ENCODE measurements around the gene COLEC11.
"Not testable (repeated sequence)": the region's sequence is repeated elsewhere in the genome, so short reads cannot be mapped to it uniquely, and the experiment has no call there.

The COLEC11 gene

DNA sequence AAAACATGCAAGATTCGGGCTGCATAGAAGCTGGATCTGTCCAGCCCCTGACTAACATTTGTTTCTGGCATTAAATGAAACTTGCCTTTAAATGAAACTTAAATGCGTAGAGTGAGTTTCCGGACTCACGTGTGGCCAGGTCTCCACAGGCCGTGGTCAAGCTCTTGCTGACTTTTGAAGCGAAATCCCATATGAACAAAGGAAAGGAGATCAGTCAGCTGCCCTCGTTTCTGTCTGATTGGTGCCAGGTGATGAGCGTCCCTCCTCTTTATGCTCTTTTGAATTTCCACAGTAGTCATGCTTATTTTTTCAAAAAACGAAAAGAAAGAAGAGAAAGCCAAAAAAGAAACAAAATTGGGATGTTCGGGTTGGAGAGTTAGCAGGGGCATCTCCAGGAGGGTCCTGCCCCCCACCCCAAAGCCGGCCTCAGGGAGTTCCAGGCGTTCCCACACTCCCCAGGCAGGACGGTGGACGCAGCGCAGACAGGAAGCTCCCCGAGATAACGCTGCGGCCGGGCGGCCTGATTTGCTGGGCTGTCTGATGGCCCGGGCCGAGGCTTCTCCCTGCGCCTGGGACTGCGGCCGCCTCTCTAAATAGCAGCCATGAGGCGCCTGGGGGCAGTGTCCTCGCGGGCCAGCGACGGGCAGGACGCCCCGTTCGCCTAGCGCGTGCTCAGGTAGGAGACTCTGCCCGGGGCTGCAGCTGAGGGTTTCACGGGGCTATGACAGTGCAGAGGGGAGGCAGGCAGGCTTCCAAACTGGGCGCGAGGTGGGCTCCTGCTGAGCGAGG lies at the start of gene COLEC11:
Gene COLEC11 (plus strand): TSS at position 620 of the 789 bp plus-strand sequence. CDS start 9,229 bp downstream, outside the sequence.
- no peak for DNase-seq
- in situ Hi-C loops (cut with HindIII; ENCODE audit: low pct_ligation_motif_present, low pct_unique_long_range_greater_than_20kb, low sequenced_read_pairs), result no loop called here

DNA sequence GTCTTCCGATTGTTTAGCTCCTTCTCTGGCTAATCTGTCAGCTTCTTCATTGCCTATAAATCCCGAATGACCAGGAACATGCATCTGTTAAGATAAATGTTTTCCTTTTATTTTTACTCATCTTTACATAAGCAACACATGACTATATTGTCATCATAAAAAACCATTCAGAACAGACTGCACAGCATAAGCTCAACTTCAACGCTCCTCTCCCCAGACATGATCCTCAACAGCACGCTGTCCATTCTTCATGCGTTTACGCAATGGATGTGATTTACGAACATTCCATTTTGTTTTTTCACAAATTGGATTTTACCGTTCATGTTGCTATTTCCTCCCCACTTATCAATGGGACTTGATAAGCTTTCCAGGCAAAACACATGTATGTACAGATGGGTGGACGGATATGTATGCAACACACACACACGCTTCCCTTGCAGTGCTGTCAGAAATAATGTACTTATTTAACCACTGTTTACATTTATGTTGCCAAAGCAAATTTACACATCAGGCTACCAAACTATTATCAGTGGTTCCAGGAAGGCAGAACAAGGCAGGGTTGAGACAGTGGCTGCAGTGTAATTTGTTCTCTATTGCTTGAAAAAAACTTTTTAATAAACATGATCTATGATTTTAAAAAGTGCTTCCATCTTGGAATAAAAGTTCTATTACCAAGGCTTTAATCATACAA lies 49.0 kb upstream of the COLEC11 start:
- DNase-seq, result no peak
- in situ Hi-C loops (cut with HindIII; ENCODE audit: low pct_ligation_motif_present, low pct_unique_long_range_greater_than_20kb, low sequenced_read_pairs), result no loop called here

DNA sequence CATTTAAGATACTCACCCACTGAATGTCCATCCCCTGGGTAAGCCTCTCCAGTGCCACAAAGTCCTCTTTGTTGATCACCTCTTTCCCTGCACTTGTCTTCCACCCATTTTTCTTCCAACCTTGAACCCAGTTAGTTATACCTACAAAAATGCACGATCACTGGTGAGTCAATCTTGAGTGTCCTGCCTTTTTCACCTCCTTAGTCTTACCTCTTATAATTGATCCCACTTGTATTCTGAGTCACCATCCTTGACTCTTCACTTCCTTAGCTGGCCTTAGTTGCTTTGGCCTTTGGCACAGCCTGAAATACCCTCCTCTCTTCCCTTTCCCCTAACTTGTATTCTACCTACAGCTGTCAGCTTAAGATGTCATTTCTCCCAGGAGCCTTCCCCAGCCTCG lies 47.0 kb upstream of the COLEC11 start:
- in situ Hi-C loops (cut with HindIII; ENCODE audit: low pct_ligation_motif_present, low pct_unique_long_range_greater_than_20kb, low sequenced_read_pairs), result no loop called here
- no peak for DNase-seq

DNA sequence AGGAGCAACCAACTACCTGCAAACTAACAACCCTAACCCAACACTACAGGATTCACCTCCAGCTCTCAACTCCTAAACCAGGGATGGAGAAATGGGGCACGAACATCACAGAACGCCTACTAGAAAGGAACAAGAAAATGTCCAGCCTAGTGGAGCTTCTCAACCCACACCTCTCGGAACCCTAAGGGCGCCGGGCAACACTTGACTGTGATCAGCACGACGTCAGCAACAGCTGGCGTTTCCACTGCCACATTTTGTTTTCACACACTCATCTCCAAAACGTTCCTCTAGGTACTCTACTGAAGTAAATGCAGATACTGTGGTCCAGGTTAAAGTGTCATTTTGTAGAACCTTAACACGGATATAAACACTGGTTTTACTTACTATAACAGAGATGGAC lies 41.0 kb upstream of the COLEC11 start:
- in situ Hi-C loops (cut with HindIII; ENCODE audit: low pct_ligation_motif_present, low pct_unique_long_range_greater_than_20kb, low sequenced_read_pairs), result no loop called here

DNA sequence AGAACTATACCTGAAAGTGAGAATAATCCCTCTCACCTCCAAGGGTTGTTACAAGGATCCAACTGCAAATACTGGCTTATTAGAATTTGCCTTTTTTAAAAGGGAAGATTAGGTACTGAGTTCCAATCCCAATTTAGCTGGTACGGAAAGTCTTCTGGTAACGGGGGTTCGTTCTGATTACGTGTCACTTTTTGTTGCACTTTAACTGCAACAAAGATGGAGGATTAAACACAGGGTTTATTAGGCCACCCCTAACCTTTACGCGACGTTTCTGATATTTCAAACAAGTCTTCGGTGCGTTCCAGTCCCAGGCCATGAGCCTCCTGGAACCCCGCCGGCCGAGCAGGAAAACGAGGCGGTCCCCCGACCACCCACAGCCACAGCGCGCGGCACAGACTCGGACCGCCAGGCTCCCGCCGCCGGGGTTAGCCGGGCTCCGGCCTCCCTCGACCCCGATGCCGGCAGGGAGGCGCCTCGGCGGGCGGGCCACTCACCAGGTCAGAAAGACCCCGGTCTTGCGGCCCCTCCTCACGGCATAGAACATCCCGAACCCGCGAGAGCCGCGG lies 37.2 kb upstream of the COLEC11 start:
- in situ Hi-C loops (cut with HindIII; ENCODE audit: low pct_ligation_motif_present, low pct_unique_long_range_greater_than_20kb, low sequenced_read_pairs), result no loop called here
- DNase-seq, result no peak

More for the DNA sequence above, 41.0 kb upstream of the COLEC11 start:
- no peak for DNase-seq

DNA sequence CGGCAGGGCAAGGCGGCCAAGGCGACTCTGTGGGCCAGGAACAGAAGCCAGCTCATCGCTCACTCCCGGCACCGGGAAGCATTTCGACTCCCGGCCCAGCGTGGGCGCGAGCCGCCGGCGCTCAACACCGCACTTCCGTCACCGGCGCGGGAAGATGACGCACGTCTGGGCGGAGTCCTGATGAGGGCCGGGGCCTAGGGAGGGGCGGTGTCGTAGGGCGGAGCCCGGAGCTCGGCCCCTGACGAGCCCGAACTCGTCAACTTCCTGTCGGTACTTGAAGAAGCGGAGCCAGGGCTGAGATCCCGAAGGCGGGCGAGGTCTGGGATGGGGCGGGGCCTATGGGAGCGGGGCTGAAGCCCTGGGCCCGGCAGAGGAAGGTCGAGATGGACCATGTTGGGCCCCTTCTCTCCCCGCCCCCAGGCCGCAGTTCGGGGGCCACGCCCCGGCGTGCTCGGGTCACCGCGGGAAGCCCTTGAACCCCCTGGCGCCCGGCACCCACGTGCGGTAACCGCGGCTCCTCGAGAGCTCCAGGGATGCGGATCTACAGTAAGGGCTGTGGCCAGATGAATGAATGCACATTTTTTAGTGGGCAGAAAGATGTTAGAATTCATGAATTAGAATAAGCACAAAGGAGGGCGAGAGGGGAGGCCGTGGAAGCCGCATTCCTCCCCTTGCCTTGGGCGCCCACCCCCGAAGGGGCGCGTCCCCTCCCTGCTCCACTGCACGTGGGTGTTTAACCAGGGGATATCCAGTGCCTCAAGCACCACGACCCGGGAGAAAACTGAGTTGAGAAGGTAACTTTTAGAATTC lies 36.5 kb upstream of the COLEC11 start, which contains the start of gene RNASEH1:
Gene RNASEH1 (minus strand): TSS at position 129 of the 810 bp plus-strand sequence. CDS start 73 bp downstream, at position 56.
- in situ Hi-C loops (cut with HindIII; ENCODE audit: low pct_ligation_motif_present, low pct_unique_long_range_greater_than_20kb, low sequenced_read_pairs), result no loop called here

DNA sequence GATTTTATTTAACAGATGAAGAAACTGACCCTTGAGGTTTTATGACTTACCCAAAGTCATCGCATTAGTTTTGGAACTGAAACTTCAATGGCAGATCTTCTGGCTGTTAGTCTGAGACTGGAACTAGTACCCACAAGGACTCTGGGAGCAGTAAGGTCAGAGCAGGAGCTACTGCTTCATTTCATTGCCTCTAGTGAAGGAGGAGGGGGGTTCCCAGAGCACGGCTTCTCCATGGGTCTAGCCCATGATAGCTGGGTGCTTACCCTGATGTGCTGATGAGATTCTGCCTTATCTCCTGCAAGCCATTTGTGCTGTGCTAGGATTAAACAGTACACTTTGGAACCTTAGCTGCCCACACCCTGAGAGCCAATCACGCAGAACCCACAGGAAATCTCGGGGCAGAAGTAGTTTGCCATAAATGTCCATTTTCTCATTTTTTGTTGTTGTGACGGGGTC lies 31.4 kb upstream of the COLEC11 start:
- DNase-seq, result no peak
- in situ Hi-C loops (cut with HindIII; ENCODE audit: low pct_ligation_motif_present, low pct_unique_long_range_greater_than_20kb, low sequenced_read_pairs), result no loop called here

More for the DNA sequence above, 36.5 kb upstream of the COLEC11 start, which contains the start of gene RNASEH1:
- peak; percentile 99 for DNase-seq

DNA sequence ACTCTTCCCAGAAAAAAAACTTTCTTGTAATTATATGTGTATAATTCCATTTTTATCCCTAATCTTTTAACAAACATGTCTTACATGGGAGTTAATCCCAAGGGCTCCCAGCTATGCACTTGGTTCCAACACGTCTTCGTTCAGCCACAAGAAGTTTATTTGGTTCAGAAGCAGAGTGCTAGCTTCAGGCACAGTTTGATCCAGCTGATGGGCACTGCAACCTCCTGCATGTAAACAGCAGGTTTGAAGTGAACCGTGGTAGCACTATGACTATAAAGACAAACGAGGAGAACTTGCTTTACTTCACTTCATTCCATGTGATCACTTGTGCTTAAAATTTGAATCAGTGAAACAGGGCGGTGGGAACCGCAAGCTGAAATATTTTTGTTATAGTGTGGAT lies 29.8 kb upstream of the COLEC11 start:
- in situ Hi-C loops (cut with HindIII; ENCODE audit: low pct_ligation_motif_present, low pct_unique_long_range_greater_than_20kb, low sequenced_read_pairs), result no loop called here

DNA sequence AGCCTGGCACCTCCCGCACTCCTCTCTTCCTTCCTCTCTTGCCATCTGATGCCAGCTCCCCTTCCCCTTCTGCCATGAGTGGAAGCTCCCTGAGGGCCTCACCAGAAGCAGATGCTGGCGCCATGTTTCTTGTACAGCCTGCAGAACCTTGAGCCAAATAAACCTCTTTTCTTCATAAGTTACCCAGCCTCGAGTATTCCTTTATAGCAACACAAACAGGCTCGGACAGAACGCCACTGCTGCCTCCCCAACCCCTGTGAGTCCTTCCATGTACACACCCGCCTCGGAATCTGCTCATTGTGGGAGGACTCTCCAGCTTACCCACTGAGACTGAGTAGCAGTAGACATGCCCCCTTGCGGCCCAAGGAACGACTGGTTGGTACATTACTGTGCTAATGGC lies 28.1 kb upstream of the COLEC11 start:
- DNase-seq, result no peak
- in situ Hi-C loops (cut with HindIII; ENCODE audit: low pct_ligation_motif_present, low pct_unique_long_range_greater_than_20kb, low sequenced_read_pairs), result no loop called here

More for the DNA sequence above, 29.8 kb upstream of the COLEC11 start:
- no peak for DNase-seq

DNA sequence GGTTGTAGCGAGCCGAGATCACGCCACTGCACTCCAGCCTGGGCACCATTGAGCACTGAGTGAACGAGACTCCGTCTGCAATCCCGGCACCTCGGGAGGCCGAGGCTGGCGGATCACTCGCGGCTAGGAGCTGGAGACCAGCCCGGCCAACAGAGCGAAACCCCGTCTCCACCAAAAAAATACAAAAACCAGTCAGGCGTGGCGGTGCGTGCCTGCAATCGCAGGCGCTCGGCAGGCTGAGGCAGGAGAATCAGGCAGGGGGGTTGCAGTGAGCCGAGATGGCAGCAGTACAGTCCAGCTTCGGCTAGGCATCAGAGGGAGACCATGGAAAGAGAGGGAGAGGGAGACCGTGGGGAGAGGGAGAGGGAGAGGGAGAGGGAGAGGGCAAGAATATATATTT lies 25.3 kb upstream of the COLEC11 start:
- in situ Hi-C loops (cut with HindIII; ENCODE audit: low pct_ligation_motif_present, low pct_unique_long_range_greater_than_20kb, low sequenced_read_pairs); DNase-seq: not testable (repeated sequence)

DNA sequence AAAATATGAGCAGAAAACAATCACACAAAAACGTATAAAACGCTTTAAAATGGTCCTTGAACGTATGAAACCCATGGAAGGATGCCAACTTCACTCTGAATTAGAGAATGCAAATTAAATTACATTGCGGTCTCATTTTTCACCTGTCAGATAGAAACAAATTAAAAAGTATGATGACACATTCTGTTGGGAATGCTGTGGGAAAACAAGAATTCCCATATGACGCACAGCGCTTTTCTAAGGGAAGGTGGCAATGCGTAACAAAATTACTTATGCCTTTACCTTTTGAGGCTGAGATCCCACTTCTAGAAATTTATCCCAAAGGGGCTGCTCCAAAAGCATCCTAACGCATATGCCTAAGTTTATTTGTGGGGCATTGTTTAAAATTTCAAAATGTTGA lies 23.6 kb upstream of the COLEC11 start:
- DNase-seq, result no peak
- in situ Hi-C loops (cut with HindIII; ENCODE audit: low pct_ligation_motif_present, low pct_unique_long_range_greater_than_20kb, low sequenced_read_pairs), result no loop called here

DNA sequence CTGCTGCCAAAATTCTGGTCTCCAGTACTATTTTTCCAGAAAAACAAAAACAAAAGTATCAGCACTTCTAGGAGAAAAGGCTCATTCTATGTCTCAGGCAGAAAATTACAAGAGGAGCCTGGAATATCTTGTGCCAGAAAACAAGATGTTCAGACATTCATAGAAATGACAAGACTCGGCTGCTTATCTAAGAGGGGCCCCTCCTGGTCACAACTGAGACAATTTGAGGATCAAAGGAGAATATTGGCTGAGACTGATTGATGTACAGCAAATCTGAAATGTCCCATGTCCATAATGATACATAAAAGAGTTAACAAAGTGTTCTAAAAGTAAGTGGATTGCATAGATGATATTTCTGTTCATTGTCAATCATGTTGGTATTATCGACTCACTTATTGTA lies 22.3 kb upstream of the COLEC11 start:
- in situ Hi-C loops (cut with HindIII; ENCODE audit: low pct_ligation_motif_present, low pct_unique_long_range_greater_than_20kb, low sequenced_read_pairs), result no loop called here
- no peak for DNase-seq

DNA sequence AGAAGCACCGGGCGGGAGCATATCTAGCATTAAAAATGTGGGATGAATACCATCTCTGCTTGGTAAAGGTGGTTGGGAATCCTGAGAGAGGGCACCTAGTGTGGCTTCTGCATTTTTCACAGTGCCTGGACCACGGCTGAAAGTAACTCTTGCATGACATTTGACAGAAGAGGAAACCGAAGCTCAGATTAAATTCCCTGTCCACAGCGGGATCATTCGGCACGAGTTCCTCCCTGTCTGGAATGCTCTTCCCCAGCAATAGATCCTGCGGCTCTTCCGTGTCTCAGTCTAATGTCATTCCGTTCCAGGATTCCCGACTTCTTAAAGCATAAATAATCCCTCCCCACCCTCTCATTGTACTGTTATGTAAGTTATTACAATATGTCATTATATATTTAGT lies 20.8 kb upstream of the COLEC11 start:
- no peak for DNase-seq
- in situ Hi-C loops (cut with HindIII; ENCODE audit: low pct_ligation_motif_present, low pct_unique_long_range_greater_than_20kb, low sequenced_read_pairs), result no loop called here

DNA sequence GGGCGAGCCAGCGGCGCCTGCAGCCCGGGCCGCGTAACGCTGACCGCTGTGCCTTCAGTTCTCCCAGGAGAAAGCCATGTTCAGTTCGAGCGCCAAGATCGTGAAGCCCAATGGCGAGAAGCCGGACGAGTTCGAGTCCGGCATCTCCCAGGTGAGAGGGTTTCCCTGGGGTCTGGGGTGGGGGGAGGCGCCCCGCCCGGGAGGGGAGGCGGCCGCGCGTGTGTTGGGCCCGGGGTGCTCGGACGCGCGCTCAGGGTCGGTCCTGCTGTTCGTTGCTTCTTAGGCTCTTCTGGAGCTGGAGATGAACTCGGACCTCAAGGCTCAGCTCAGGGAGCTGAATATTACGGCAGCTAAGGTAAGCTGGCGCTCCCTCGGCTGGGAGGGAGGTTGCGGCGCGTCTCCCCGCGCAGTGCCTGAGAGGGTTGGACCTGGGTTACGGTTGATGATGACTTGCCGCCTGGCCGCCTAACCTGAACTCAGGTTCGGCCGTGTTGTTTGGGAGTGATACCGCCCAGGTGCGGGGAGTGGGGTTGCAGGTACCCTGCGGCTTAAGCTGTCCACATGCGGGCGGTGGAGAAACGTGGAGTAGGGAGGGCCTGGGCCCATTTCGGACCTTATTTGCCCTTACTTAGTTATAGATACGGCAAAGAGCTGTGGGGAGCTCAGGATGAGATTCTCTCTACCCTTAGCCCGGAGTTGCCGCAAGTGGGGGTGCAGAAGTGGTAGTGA lies 19.2 kb upstream of the COLEC11 start:
- in situ Hi-C loops (cut with HindIII; ENCODE audit: low pct_ligation_motif_present, low pct_unique_long_range_greater_than_20kb, low sequenced_read_pairs), result no loop called here
- peak; percentile 11 for DNase-seq

DNA sequence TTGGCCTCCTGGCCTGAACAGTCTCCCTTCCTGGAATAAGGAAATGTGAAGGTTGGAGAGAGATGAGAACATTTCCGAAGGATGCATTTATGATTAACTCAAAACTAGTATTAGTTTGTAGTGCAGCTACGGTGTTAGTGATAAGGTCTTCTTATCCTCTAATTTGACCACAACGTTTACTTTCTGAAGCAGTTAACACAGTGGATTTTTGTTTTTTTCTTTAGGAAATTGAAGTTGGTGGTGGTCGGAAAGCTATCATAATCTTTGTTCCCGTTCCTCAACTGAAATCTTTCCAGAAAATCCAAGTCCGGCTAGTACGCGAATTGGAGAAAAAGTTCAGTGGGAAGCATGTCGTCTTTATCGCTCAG lies 18.7 kb upstream of the COLEC11 start:
- in situ Hi-C loops (cut with HindIII; ENCODE audit: low pct_ligation_motif_present, low pct_unique_long_range_greater_than_20kb, low sequenced_read_pairs); DNase-seq: not testable (repeated sequence)

DNA sequence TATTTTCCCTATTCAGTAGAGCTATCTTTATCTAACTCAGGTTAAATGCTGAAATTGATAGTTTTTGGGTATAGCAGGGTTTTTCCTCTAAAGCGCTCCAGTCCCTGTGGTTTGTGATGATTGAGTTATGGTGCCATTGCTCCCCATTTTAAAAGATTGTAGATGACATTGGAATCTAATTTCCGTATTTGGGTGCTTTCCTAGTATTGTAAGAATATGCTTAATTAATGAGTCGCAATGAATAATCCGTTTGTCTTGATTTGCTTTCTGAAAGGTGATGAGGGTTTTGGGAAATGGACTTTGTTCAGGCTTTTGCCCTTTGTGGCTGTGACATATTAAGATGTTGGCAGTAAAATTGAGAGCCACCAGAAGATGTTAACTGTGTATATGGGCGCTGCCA lies 15.9 kb upstream of the COLEC11 start:
- no peak for DNase-seq
- in situ Hi-C loops (cut with HindIII; ENCODE audit: low pct_ligation_motif_present, low pct_unique_long_range_greater_than_20kb, low sequenced_read_pairs), result no loop called here

DNA sequence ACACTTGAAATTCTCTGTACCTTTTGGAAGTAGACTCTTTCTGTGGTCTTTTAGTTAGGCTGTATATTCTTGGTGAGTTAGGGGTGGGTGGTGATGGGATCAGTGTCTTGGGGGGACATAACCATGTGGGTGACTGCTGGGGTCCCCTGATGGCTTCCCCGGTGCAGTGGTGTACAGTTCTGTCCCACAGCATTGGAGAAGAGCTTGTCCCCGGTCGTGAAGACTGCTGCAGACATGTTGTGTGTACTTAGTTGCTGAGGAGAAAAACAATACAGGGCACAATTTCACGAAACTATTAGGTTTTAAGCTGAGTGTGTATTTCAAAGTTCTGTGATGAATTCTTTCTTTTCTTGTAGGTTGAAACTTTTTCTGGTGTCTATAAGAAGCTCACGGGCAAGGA lies 14.5 kb upstream of the COLEC11 start:
- in situ Hi-C loops (cut with HindIII; ENCODE audit: low pct_ligation_motif_present, low pct_unique_long_range_greater_than_20kb, low sequenced_read_pairs), result no loop called here
- no peak for DNase-seq
